Stimulated activated naive CD8-positive, alpha-beta T cell treated with anti-CD3 and anti-CD28 coated beads, Interleukin-15, Interleukin-2, amounts not matched to agents 100 ng/mL and 50 ng/mL, for 24 hours (primary cell): ENCODE results near the gene DOCK4.

Experiments used
- H3K27ac Mint-ChIP-seq: one replicate; pipeline ENCODE4 v1.8.0; 2021; ENCODE audit warnings: mild to moderate bottlenecking, mixed read lengths
- H3K27me3 Mint-ChIP-seq: one replicate; pipeline ENCODE4 v1.8.0; 2021; ENCODE audit warnings: mixed read lengths
- H3K36me3 Mint-ChIP-seq: one replicate; pipeline ENCODE4 v1.8.0; 2021; ENCODE audit warnings: low read depth, mixed read lengths
- H3K4me1 Mint-ChIP-seq: one replicate; pipeline ENCODE4 v1.8.0; 2021; ENCODE audit warnings: low read depth, mixed read lengths
- H3K4me3 Mint-ChIP-seq: one replicate; pipeline ENCODE4 v1.8.0; 2021; ENCODE audit warnings: mild to moderate bottlenecking, mixed read lengths
- H3K9me3 Mint-ChIP-seq: one replicate; pipeline ENCODE4 v1.8.0; 2021; ENCODE audit warnings: mixed read lengths

The DOCK4 gene

DNA sequence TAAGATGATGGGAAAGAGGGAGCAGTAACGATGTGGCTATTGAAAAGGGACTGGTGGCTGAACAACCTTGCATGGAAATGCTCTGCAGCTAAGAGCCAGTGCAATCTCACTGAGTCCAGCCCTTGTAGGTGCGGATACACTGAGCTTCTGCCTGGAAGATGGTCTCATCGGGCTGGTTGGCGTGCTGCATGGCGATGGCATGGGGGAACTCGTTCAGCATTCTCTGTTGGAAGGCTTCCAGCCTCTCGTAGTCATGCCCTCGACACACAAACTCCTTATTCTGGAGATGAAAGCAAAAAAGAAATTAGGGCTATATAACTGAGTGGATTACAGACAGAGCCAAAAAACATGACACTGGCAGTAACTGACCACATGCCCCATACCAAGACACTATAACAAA, 446.2 kb downstream of the DOCK4 start:
- no peaks in the 10 kb centered on the region for H3K4me1 Mint-ChIP-seq
- H3K27ac Mint-ChIP-seq = no peak overlapping the region
- H3K36me3 Mint-ChIP-seq = no peaks in the 10 kb centered on the region
- no peaks in the 10 kb centered on the region for H3K9me3 Mint-ChIP-seq
- no peaks in the 10 kb centered on the region for H3K27me3 Mint-ChIP-seq
- H3K4me3 Mint-ChIP-seq = no peak overlapping the region

DNA sequence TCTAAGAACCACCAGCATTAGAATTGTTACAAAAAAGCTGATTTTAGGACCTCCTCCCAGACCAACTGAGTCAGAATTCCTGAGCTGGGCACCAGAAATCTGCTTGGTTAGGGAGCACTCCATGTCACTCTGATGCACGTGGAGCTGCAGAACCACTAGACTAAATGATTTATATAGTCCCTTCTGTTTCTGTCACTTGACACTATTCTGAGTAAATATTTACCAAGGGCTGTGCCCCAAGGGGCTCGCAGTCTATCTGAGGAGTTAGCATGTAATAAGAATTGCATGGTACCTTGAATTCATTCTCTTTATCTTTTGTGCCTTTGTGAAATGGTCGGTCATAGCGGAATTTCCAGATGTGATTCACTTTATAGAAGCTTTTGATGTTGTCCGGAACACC, 447.9 kb downstream of the DOCK4 start:
- H3K36me3 Mint-ChIP-seq = no peaks in the 10 kb centered on the region
- no peaks in the 10 kb centered on the region for H3K9me3 Mint-ChIP-seq
- no peaks in the 10 kb centered on the region for H3K27me3 Mint-ChIP-seq
- no peak overlapping the region for H3K4me3 Mint-ChIP-seq
- no peaks in the 10 kb centered on the region for H3K4me1 Mint-ChIP-seq
- H3K27ac Mint-ChIP-seq = no peak overlapping the region

- H3K36me3 Mint-ChIP-seq = no peaks in the 10 kb centered on the region
- H3K27ac Mint-ChIP-seq = no peak overlapping the region
- H3K4me3 Mint-ChIP-seq = no peak overlapping the region
- no peaks in the 10 kb centered on the region for H3K4me1 Mint-ChIP-seq
- H3K9me3 Mint-ChIP-seq = no peaks in the 10 kb centered on the region
- no peaks in the 10 kb centered on the region for H3K27me3 Mint-ChIP-seq
These were observed 449.5 kb downstream of the DOCK4 start for GRCh38 chr7:111756687-111757178.

DNA sequence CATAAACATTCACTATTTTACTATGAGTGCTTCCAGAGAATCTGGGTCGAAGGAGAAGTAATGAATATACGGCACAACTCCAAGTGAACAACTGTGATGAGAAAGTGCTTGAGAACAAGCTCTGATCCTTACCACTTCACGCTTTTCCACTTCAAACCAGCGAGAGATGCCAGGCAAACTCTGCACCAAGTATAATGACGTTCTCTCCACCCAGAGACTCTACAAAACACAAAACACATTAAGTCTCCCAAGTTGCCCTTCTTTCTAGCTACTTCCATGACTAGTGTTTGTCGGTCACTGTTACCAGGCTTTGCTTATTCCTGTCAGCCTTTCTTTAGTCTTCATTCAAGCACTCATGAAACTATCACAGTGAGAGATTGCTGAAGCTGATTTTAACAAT, 450.8 kb downstream of the DOCK4 start:
- H3K4me3 Mint-ChIP-seq = no peak overlapping the region
- H3K27me3 Mint-ChIP-seq = no peaks in the 10 kb centered on the region
- H3K27ac Mint-ChIP-seq = no peak overlapping the region
- H3K36me3 Mint-ChIP-seq = no peaks in the 10 kb centered on the region
- H3K9me3 Mint-ChIP-seq = no peaks in the 10 kb centered on the region
- H3K4me1 Mint-ChIP-seq = no peaks in the 10 kb centered on the region

- no peak overlapping the region for H3K27ac Mint-ChIP-seq
- H3K36me3 Mint-ChIP-seq = no peaks in the 10 kb centered on the region
- H3K9me3 Mint-ChIP-seq = no peaks in the 10 kb centered on the region
- H3K4me1 Mint-ChIP-seq = no peaks in the 10 kb centered on the region
- no peaks in the 10 kb centered on the region for H3K27me3 Mint-ChIP-seq
- H3K4me3 Mint-ChIP-seq = no peak overlapping the region
These were observed 452.2 kb downstream of the DOCK4 start for GRCh38 chr7:111753968-111754367.

- no peaks in the 10 kb centered on the region for H3K9me3 Mint-ChIP-seq
- H3K36me3 Mint-ChIP-seq = no peaks in the 10 kb centered on the region
- no peak overlapping the region for H3K27ac Mint-ChIP-seq
- no peaks in the 10 kb centered on the region for H3K4me1 Mint-ChIP-seq
- no peak overlapping the region for H3K4me3 Mint-ChIP-seq
- peaks cover 4% of the 10 kb centered on the region for H3K27me3 Mint-ChIP-seq
These were observed 454.1 kb downstream of the DOCK4 start for GRCh38 chr7:111752022-111752582.

DNA sequence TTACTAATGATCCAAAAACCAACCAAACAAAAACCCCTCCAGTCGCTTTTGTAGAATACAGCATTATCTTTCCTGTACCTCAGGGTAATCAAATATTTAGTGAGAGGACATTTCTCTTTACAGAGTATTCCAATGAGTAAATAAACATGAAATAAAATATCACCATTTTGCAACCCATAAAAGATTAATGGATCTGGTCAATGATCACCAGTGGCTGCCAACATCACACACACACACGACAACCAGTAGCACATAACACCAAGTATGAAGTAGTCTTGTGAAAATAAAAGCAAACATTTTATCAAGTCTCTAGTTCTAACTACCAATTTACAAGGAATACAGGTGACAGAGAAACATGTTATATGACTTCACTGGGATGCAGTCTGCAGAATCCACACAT, 455.3 kb downstream of the DOCK4 start:
- H3K4me1 Mint-ChIP-seq = no peaks in the 10 kb centered on the region
- H3K27me3 Mint-ChIP-seq = peaks cover 4% of the 10 kb centered on the region
- H3K4me3 Mint-ChIP-seq = no peak overlapping the region
- H3K9me3 Mint-ChIP-seq = no peaks in the 10 kb centered on the region
- no peaks in the 10 kb centered on the region for H3K36me3 Mint-ChIP-seq
- no peak overlapping the region for H3K27ac Mint-ChIP-seq

GRCh38 chr7:111750228-111750627, 456.0 kb downstream of the DOCK4 start:
- no peak overlapping the region for H3K4me3 Mint-ChIP-seq
- H3K4me1 Mint-ChIP-seq = no peaks in the 10 kb centered on the region
- H3K27ac Mint-ChIP-seq = no peak overlapping the region
- no peaks in the 10 kb centered on the region for H3K9me3 Mint-ChIP-seq
- H3K36me3 Mint-ChIP-seq = no peaks in the 10 kb centered on the region
- peaks cover 4% of the 10 kb centered on the region for H3K27me3 Mint-ChIP-seq

GRCh38 chr7:111749625-111750024, 456.6 kb downstream of the DOCK4 start:
- H3K4me3 Mint-ChIP-seq = no peak overlapping the region
- no peak overlapping the region for H3K27ac Mint-ChIP-seq
- H3K27me3 Mint-ChIP-seq = peaks cover 4% of the 10 kb centered on the region
- H3K9me3 Mint-ChIP-seq = no peaks in the 10 kb centered on the region
- H3K4me1 Mint-ChIP-seq = no peaks in the 10 kb centered on the region
- H3K36me3 Mint-ChIP-seq = no peaks in the 10 kb centered on the region

- Mint-ChIP-seq H3K9me3 (no peaks in the 10 kb centered on the region), H3K4me3 (no peak overlapping the region), H3K27me3 (peaks cover 4% of the 10 kb centered on the region), H3K4me1 (no peaks in the 10 kb centered on the region), H3K27ac (no peak overlapping the region), H3K36me3 (no peaks in the 10 kb centered on the region)
These were observed 458.5 kb downstream of the DOCK4 start for GRCh38 chr7:111747718-111748117.

- Mint-ChIP-seq H3K27ac (no peak overlapping the region), H3K36me3 (no peaks in the 10 kb centered on the region), H3K4me1 (no peaks in the 10 kb centered on the region), H3K4me3 (no peak overlapping the region), H3K27me3 (peaks cover 6% of the 10 kb centered on the region), H3K9me3 (no peaks in the 10 kb centered on the region)
These were observed 459.2 kb downstream of the DOCK4 start for GRCh38 chr7:111746950-111747349.

DNA sequence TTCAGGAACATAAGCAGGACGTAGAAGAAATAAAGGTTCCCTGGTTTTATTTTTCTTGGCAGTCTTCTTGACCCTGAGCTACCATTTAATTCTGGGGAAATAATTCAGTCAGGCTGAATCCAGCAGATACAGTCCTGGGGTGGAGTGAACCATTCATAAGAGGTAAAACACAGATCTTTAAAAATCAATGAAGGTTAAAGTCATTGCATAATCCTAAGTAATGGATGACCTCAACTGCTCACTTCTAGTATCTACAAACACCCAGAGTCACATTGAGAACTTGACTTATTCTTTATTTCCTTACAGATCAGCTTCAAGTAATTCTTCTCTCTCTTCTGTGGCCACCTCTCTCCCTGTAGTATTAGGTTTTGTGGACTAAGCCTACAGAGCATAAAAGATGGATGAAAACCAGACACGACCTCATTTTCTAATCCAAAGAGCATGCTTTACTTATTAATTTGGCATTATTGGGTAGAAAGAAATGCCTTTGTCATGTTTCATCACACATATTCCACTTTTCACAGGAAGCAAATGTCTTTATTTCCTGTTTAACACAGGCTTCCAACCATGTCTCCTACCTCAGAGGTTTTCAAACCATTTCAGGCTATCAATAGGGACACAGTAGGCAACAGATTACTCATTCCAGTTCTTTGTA, 461.6 kb downstream of the DOCK4 start:
- no peak overlapping the region for H3K4me3 Mint-ChIP-seq
- H3K27me3 Mint-ChIP-seq = peaks cover 12% of the 10 kb centered on the region
- H3K36me3 Mint-ChIP-seq = no peaks in the 10 kb centered on the region
- H3K9me3 Mint-ChIP-seq = no peaks in the 10 kb centered on the region
- H3K4me1 Mint-ChIP-seq = no peaks in the 10 kb centered on the region
- no peak overlapping the region for H3K27ac Mint-ChIP-seq

GRCh38 chr7:111743244-111743847, 462.9 kb downstream of the DOCK4 start:
- Mint-ChIP-seq H3K9me3 (no peaks in the 10 kb centered on the region), H3K4me3 (no peak overlapping the region), H3K36me3 (no peaks in the 10 kb centered on the region), H3K4me1 (no peaks in the 10 kb centered on the region), H3K27me3 (peaks cover 12% of the 10 kb centered on the region), H3K27ac (no peak overlapping the region)

- Mint-ChIP-seq H3K9me3 (no peaks in the 10 kb centered on the region), H3K27me3 (peaks cover 8% of the 10 kb centered on the region), H3K4me3 (no peak overlapping the region), H3K27ac (no peak overlapping the region), H3K4me1 (no peaks in the 10 kb centered on the region), H3K36me3 (no peaks in the 10 kb centered on the region)
These were observed 464.4 kb downstream of the DOCK4 start for GRCh38 chr7:111741811-111742240.

DNA sequence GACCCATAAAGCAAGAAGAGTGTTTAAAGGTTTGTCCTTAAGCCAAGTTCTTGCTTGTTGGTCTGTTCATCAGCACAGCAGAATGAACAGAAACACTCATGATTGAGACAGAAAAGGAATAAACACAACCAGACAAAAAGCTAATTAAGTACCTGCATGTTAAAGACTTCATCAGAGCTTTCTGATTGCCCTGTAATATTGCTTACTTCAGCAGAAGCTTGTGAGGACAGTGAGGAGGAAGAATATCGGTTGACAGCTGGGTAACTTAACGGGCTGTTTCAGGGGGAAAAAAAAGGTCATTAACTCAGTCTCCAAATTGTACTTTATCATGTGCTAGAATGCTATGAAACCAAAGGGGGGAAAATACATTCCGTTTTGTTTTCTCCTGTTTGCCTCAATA, 465.3 kb downstream of the DOCK4 start:
- H3K36me3 Mint-ChIP-seq = no peaks in the 10 kb centered on the region
- H3K27ac Mint-ChIP-seq = no peak overlapping the region
- no peaks in the 10 kb centered on the region for H3K9me3 Mint-ChIP-seq
- peaks cover 14% of the 10 kb centered on the region for H3K27me3 Mint-ChIP-seq
- no peaks in the 10 kb centered on the region for H3K4me1 Mint-ChIP-seq
- H3K4me3 Mint-ChIP-seq = no peak overlapping the region

GRCh38 chr7:111736552-111736874, 469.7 kb downstream of the DOCK4 start:
- Mint-ChIP-seq H3K36me3 (no peaks in the 10 kb centered on the region), H3K27ac (no peak overlapping the region), H3K27me3 (peaks cover 10% of the 10 kb centered on the region), H3K4me3 (no peak overlapping the region), H3K4me1 (no peaks in the 10 kb centered on the region), H3K9me3 (no peaks in the 10 kb centered on the region)
